Adrenal gland (tissue), 12 donors: ENCODE results near the gene BIRC3. TPM values are rescaled to one million over a fixed set of nuclear protein-coding genes. Genes with fewer than 3 reads are reported as not detected.

Source experiments
- DNase-seq, 7 donors: peaks; one replicate each; pipeline ENCODE4 v3.0.0-alpha.2; 2019 to 2020
- H3K27ac ChIP-seq, 5 donors: fragments of 200-600 bp; sonication (generic) in 4 of 5; 1 replicate in 3 of 5; 2 replicates in 2 of 5; pipeline versions ENCODE4 v1.5.1 to v1.8.0; 2016 to 2020; ENCODE audit warnings: mild to moderate bottlenecking in 1 of 5
- H3K27me3 ChIP-seq: fragments of 200-600 bp; 2 replicates; pipeline ENCODE4 v1.8.0; 2021
- H3K36me3 ChIP-seq, 2 donors: fragments of 200-600 bp; replicated peaks in 1 of 2; 1 replicate in 1 of 2; 2 replicates in 1 of 2; pipeline versions ENCODE4 v1.5.1 to v1.8.0; 2018 to 2022
- H3K4me1 ChIP-seq, 2 donors: fragments of 200-600 bp; replicated peaks in 1 of 2; 1 replicate in 1 of 2; 2 replicates in 1 of 2; pipeline versions ENCODE4 v1.5.1 to v1.8.0; 2018 to 2021
- H3K4me3 ChIP-seq, 4 donors: fragments of 200-600 bp; sonication (generic) in 3 of 4; one replicate each; pipeline ENCODE4 v1.5.1; 2016 to 2018
- H3K9me3 ChIP-seq, 3 donors: fragments of 200-600 bp; sonication (generic) in 1 of 3; replicated peaks in 1 of 3; 1 replicate in 2 of 3; 2 replicates in 1 of 3; pipeline versions ENCODE4 v1.5.1 to v1.8.0; 2016 to 2021
- POLR2A ChIP-seq, 2 donors: fragments of 450-650 bp; IDR thresholded peaks; one replicate each; pipeline ENCODE4 v1.6.1; 2017; ENCODE audit warnings: antibody characterized with exemption in 2 of 2, mild to moderate bottlenecking in 2 of 2, moderate library complexity in 1 of 2
- WGBS, 4 donors: extraction: QIAGEN DNeasy Blood & Tissue Kit in 2 of 4; methylation state at CpG; one replicate each; pipeline versions ENCODE4 v1.1.5 to v1.1.7; 2013 to 2017; 5-methylcytosine and 5-hydroxymethylcytosine counted together
- intact Hi-C, 2 donors: fragments of 100-400 bp; cut with DNase I; formaldehyde crosslinking; loops; one replicate each; pipeline versions ENCODE4 v1.14.1 to v1.15.0; 2022 to 2023
- polyA plus RNA-seq, 3 donors: library from polyadenylated mRNA; stranded (reverse); fragments of 200-250 nt in 2 of 3; fragments of 350-450 nt in 1 of 3; fragmentation: Illumina TruSeq in 1 of 3; extraction: RNeasy Lipid Tissue Mini Kit (QIAGEN cat#74804) in 1 of 3; gene quantifications; one replicate each; pipeline ENCODE4 v1.2.3, GENCODE V29; 2013 to 2014
- total RNA-seq, 9 donors: library from RNA; depleted of rRNA in 4 of 9; stranded (reverse); fragments of >200 nt in 4 of 9; fragments of 120-200 nt in 1 of 9; fragmentation: NEBNext Ultra II Directional in 1 of 9; extraction: Animal tissue kit (Norgen Biotek cat#: 25700) in 1 of 9; gene quantifications; one replicate each; pipeline versions ENCODE4 v1.1.0 to v1.2.4, GENCODE V29; 2013 to 2023
- TF ChIP-seq, protein P1 (sequence below), 6 experiments: fragments of 450-650 bp in 4 of 6; fragments of 200-600 bp in 2 of 6; sonication (generic) in 1 of 6; IDR thresholded peaks; 1 replicate in 5 of 6; 2 replicates in 1 of 6; pipeline versions ENCODE4 v1.5.1 to v1.8.0; 2016 to 2021; ENCODE audit warnings: antibody characterized with exemption in 6 of 6, mild to moderate bottlenecking in 2 of 6, moderate library complexity in 1 of 6
- donor health status: healthy with polysubstance abuse.
- donor health status: Bipolar disorder and iron deficiency.
- donor health status: DM: yes; HTN: yes; CAD: no.
- donor health status: DM: no; HTN: no; CAD: no.
- donor health status: DM: no; HTN: no; CAD: no.
- donor health status: DM: yes; HTN: yes; CAD: no.

BIRC3 gene
- total and polyA plus RNA-seq, 12 donors, result 0.48 to 8.6 (median 3.1) TPM

GRCh38 chr11:102268985-102269470, 48.3 kb upstream of the BIRC3 start:
- WGBS, 4 donors, result 13 to 21% (median 19%) methylated on average over 6 of the region's 6 CpGs
- TF ChIP-seq POLR2A (IDR thresholded peaks at IDR 0.05), result no peak
- TF ChIP-seq, protein P1, sequence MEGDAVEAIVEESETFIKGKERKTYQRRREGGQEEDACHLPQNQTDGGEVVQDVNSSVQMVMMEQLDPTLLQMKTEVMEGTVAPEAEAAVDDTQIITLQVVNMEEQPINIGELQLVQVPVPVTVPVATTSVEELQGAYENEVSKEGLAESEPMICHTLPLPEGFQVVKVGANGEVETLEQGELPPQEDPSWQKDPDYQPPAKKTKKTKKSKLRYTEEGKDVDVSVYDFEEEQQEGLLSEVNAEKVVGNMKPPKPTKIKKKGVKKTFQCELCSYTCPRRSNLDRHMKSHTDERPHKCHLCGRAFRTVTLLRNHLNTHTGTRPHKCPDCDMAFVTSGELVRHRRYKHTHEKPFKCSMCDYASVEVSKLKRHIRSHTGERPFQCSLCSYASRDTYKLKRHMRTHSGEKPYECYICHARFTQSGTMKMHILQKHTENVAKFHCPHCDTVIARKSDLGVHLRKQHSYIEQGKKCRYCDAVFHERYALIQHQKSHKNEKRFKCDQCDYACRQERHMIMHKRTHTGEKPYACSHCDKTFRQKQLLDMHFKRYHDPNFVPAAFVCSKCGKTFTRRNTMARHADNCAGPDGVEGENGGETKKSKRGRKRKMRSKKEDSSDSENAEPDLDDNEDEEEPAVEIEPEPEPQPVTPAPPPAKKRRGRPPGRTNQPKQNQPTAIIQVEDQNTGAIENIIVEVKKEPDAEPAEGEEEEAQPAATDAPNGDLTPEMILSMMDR (IDR thresholded peaks at IDR 0.05), result no peak
- Histone ChIP-seq H3K9me3 (no peaks in the 10 kb centered on the region), H3K4me3 (peak overlapping the region in 1 of 4 donors; percentile 49), H3K4me1 (peaks cover 3 to 4% of the 10 kb centered on the region in 2 donors), H3K27me3 (no peaks in the 10 kb centered on the region), H3K27ac (peak overlapping the region in 2 of 5 donors; percentile 4 to 33), H3K36me3 (no peaks in the 10 kb centered on the region)
- no peak for DNase-seq
- intact Hi-C loops, result loop anchor here in 1 of 2 donors (10.0 kb wide), 1 partner anchor 164 kb away; no protein-coding TSS in a partner anchor

DNA sequence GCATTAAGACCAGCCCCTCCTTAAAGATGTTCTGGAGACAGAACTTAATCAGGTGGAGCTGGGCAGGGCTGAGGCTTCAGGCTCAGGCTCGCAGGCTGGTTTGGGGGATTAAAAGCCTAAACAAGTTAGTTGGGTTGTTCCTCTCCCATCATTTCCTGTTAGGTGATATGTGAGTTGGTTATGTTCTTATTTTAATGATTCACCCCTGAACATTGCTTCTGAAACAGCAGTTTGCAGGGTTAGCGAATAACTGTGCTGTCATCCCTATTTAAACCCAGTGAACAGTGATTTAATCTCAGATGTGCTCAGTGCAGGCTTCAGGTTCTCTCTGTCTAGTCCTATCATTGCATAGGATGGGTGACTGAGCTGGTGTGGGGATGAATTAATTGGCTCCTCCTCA, 47.4 kb upstream of the BIRC3 start:
- intact Hi-C loops, result loop anchor here in 1 of 2 donors (10.0 kb wide), 1 partner anchor 165 kb away; no protein-coding TSS in a partner anchor
- no peak for DNase-seq
- no peak overlapping the region for H3K27ac ChIP-seq
- H3K4me1 ChIP-seq, result peaks cover 3 to 4% of the 10 kb centered on the region in 2 donors
- no peak overlapping the region for H3K4me3 ChIP-seq
- 91 to 100% (median 94%) methylated on average over 2 of the region's 2 CpGs for WGBS, 4 donors
- TF ChIP-seq POLR2A (IDR thresholded peaks at IDR 0.05), result no peak
- TF ChIP-seq, protein P1 (IDR thresholded peaks at IDR 0.05), result no peak
- no peaks in the 10 kb centered on the region for H3K36me3 ChIP-seq
- no peaks in the 10 kb centered on the region for H3K9me3 ChIP-seq
- H3K27me3 ChIP-seq, result no peaks in the 10 kb centered on the region

DNA sequence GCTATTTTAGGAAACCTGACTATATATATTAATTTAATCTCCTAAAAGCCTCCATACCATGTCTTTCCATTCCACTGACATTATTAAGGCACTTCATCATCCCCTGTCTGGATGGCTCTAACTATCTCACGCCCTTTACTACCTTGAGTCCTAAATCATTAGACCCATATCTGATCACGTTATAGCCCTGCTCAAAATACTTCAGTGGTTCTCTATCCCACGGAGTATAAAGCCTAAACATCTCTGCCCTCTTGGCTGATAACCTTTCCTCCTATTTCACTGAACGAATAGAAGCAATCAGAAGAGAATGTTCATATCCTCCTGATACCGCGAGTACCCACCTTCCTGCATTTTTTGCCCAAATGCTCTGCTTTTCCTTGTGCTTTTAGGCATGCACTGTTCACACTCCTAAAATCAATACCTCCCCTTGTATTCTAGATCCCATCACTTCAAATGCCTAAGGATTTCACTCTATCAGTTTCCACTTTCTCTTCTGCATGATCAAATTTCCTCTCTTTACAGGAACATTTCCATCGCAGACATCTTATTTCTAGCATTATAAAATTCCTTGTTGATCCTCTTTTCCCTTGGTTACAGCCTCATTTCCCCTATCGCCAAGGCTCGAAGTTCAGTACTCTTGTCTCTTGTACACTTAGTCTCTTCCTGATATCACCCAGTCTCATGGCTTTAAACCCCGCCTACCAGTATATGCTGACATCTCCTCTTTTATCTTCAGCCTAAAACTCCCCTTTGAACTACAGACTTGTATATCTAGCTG, 45.0 kb upstream of the BIRC3 start:
- no peaks in the 10 kb centered on the region for H3K9me3 ChIP-seq
- H3K27ac ChIP-seq, result no peak overlapping the region
- no peak for TF ChIP-seq POLR2A (IDR thresholded peaks at IDR 0.05)
- TF ChIP-seq, protein P1 (IDR thresholded peaks at IDR 0.05), result no peak
- intact Hi-C loops, result no loop called here
- no peaks in the 10 kb centered on the region for H3K27me3 ChIP-seq
- DNase-seq, result no peak
- 81 to 86% (median 83%) methylated on average over 10 of the region's 10 CpGs for WGBS, 4 donors
- H3K4me3 ChIP-seq, result no peak overlapping the region
- no peaks in the 10 kb centered on the region for H3K36me3 ChIP-seq
- peaks cover 3% of the 10 kb centered on the region in 2 donors for H3K4me1 ChIP-seq

DNA sequence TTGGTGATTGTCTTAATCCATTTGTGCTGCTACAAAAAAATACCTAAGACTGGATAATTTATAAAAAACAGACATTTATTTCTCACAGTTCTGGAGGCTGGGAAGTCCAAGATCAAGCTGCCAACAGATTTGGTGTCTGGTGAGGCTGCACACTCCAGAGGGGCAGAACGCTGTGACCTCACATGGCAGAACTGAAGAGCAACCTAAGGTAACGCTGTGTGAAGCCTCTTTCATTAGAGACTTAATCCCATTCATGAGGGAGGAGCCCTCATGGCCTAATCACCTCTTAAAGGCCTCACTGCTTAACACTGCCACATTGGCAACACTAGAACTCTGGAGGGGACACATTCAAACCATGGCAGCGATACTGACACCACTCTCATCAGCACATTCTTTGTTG, 42.7 kb upstream of the BIRC3 start:
- Histone ChIP-seq H3K4me3 (no peak overlapping the region), H3K27ac (no peak overlapping the region), H3K9me3 (no peaks in the 10 kb centered on the region), H3K27me3 (no peaks in the 10 kb centered on the region), H3K4me1 (peaks cover 0 to 6% of the 10 kb centered on the region in 2 donors), H3K36me3 (no peaks in the 10 kb centered on the region)
- WGBS, 4 donors, result 93 to 100% (median 95%) methylated on average over 3 of the region's 3 CpGs
- intact Hi-C loops, result no loop called here
- no peak for DNase-seq
- TF ChIP-seq, protein P1 (IDR thresholded peaks at IDR 0.05), result no peak
